GM06990 (cell line): Measurements from ENCODE around the gene EHMT1.

Experiments
- DNase-seq: peaks from one replicate; pipeline ENCODE4 v3.0.0-alpha.2; 2011; ENCODE audit not compliant: insufficient read length; ENCODE audit errors: extremely low read depth
- H3K27me3 ChIP-seq: replicated peaks from 2 replicates; pipeline ENCODE4 v1.6.0; 2011; ENCODE audit warnings: low read length; ENCODE audit not compliant: control insufficient read depth, insufficient read depth
- H3K36me3 ChIP-seq: 2 replicates; pipeline ENCODE4 v1.5.1; 2011; ENCODE audit warnings: low read length; ENCODE audit not compliant: control insufficient read depth, insufficient read depth
- H3K4me3 ChIP-seq: replicated peaks from 2 replicates; pipeline ENCODE4 v1.5.1; 2011; ENCODE audit warnings: low read depth, mild to moderate bottlenecking, control low read depth, low read length
- TF ChIP-seq, protein P1 (sequence below): IDR thresholded peaks from 2 replicates; pipeline ENCODE4 v1.5.1; 2011; ENCODE audit warnings: low read length, control low read depth, mild to moderate bottlenecking, inconsistent platforms; ENCODE audit not compliant: insufficient read depth, poor library complexity, severe bottlenecking

EHMT1 gene

DNA sequence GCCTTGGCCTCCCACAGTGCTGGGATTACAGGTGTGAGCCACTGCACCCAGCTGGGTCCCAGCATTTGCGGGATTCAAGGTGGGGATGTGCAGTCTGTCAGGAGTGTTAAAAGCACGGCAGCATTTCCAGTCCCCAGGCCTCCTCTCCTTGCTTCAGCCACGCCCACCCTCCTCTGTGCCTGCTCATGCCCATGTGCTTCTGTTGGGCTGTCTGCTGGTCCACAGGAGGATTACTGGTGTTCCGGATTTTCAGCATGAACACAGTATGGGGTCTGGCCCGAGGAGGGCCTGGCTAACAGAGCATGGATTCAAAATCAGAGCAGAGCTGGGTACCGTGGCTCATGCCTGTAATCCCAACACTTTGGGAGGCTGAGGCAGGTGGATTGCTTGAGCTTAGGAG, 7.9 kb upstream of the EHMT1 start:
- no peak overlapping the region for H3K4me3 ChIP-seq
- DNase-seq, result no peak
- TF ChIP-seq, protein P1, sequence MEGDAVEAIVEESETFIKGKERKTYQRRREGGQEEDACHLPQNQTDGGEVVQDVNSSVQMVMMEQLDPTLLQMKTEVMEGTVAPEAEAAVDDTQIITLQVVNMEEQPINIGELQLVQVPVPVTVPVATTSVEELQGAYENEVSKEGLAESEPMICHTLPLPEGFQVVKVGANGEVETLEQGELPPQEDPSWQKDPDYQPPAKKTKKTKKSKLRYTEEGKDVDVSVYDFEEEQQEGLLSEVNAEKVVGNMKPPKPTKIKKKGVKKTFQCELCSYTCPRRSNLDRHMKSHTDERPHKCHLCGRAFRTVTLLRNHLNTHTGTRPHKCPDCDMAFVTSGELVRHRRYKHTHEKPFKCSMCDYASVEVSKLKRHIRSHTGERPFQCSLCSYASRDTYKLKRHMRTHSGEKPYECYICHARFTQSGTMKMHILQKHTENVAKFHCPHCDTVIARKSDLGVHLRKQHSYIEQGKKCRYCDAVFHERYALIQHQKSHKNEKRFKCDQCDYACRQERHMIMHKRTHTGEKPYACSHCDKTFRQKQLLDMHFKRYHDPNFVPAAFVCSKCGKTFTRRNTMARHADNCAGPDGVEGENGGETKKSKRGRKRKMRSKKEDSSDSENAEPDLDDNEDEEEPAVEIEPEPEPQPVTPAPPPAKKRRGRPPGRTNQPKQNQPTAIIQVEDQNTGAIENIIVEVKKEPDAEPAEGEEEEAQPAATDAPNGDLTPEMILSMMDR, result no peak
- H3K27me3 ChIP-seq, result no peaks in the 10 kb centered on the region
- peaks cover 23% of the 10 kb centered on the region for H3K36me3 ChIP-seq

DNA sequence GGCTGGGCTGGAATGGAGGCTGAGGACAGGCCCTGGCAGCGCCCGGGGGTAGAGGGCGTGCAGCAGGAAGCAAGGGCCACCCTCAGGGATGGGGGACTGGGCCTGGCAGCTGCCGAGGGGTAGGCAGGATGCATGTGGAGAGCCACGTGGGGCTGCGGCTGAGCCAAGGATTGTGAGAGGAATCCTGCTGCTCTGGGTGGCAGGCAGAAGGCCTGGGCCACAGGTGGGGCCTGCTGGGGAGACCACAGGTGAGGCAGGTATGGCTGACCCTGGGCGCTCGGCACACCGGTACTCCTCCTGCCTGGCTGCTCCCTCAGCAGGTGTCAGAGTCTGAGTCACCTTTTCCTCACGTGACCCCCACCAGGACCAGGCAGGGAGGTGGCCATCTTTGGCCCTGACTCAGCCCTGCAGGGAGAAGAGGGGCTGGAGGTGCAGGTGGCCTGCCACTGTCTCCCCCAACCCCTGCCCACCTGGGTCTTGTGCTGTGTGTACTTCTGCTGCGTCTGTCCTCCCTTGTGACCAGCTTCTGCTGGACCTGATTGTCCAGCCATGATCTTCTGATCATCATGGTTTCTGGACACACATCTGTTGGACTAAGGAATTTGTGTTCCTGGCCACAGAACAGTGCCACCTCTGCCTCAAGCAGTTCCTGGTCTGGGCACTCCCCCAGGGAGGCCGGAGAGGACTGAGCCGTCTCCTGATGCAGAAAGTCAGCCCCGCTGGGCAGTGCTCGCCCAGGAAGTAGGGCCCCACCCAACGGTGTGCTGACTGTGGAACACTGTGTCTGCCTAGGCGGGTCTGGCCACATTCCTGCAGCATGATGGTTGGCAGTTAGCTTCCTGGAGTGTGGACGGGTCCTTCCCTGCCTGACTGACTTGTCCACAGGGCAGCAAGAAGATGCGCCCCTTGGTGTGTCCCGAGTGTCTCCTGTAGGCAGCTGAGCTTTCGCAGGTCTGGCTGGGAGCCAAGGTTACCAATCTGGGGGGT, 6.9 kb upstream of the EHMT1 start:
- TF ChIP-seq, protein P1, result no peak
- Histone ChIP-seq H3K4me3 (no peak overlapping the region), H3K36me3 (peaks cover 29% of the 10 kb centered on the region), H3K27me3 (no peaks in the 10 kb centered on the region)
- no peak for DNase-seq

DNA sequence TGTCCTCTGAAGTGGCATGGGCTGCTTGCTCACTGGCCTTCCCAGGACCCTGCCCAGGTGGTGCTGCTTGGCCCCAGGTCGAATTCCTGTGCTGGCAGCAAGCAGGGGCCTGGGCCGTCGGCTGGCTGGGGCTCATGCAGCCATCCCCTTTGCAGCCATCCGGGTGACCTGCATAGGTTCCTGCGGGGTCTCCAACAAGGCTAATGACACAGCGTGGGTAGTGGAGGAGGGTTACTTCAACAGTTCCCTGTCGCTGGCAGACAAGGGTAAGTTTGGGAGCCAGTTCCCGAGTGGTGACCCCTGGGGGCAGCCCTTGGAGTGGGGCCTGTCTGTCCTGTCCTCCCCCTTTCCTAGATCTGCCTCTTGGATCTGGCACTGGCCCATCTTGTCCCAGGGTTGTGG, 6.1 kb upstream of the EHMT1 start:
- Histone ChIP-seq H3K27me3 (no peaks in the 10 kb centered on the region), H3K36me3 (peaks cover 29% of the 10 kb centered on the region), H3K4me3 (no peak overlapping the region)
- TF ChIP-seq, protein P1, result no peak
- DNase-seq, result no peak

DNA sequence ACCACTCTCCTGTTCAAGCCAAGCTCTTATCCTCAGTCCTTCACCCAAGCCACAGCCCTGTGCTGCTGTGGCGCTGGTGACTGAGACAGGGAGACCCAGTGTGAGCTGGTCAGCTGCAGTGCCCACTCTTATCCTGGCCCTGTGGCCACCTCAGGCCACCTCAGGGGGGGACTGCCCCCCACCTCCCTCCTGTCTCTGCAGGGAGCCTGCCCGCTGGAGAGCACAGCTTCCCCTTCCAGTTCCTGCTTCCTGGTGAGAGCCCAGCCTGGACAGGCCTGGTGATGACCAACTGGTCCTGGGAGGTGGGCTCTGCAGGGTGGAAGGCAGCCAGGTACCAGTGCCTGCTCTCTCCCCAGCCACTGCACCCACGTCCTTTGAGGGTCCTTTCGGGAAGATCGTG, 5.5 kb upstream of the EHMT1 start:
- H3K27me3 ChIP-seq, result no peaks in the 10 kb centered on the region
- DNase-seq, result no peak
- peaks cover 29% of the 10 kb centered on the region for H3K36me3 ChIP-seq
- TF ChIP-seq, protein P1, result no peak
- no peak overlapping the region for H3K4me3 ChIP-seq

DNA sequence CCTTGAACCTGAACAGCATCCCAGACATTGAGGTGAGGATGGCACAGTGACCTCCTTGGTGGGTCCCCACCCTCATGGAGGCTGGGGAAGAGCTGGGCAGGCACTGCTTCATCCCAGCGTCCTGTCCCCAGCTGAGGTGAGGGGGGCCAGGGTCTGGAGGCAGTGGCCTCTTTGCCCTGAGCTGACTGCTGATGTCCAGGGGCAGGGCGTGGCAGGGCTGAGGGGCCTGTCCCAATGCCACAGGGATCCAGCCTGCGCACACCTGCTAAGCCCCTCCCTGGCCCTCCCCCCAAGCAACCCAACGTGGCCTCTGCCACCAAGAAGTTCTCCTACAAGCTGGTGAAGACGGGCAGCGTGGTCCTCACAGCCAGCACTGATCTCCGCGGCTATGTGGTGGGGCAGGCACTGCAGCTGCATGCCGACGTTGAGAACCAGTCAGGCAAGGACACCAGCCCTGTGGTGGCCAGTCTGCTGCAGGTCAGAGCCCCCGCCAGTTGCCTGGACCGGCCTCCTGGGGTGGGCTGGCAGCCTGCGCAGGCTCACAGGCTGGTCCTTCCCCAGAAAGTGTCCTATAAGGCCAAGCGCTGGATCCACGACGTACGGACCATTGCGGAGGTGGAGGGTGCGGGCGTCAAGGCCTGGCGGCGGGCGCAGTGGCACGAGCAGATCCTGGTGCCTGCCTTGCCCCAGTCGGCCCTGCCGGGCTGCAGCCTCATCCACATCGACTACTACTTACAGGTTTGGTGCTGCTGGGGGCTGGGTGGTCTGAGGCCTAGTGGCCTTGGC, 4.9 kb upstream of the EHMT1 start:
- TF ChIP-seq, protein P1, result no peak
- peaks cover 29% of the 10 kb centered on the region for H3K36me3 ChIP-seq
- no peak overlapping the region for H3K4me3 ChIP-seq
- DNase-seq, result no peak
- no peaks in the 10 kb centered on the region for H3K27me3 ChIP-seq
